ES-I3 (cell line): ENCODE measurements around the gene IL1RAPL1.

Experiments used
- H3K36me3 ChIP-seq: 2 replicates; pipeline ENCODE4 v1.6.1; 2013; ENCODE audit warnings: mild to moderate bottlenecking, low read length, control low read depth, moderate library complexity; ENCODE audit not compliant: insufficient read depth
- H3K4me1 ChIP-seq: 2 replicates; pipeline ENCODE4 v1.6.1; 2013; ENCODE audit warnings: mild to moderate bottlenecking, control low read depth, low read length; ENCODE audit not compliant: insufficient read depth
- H3K9ac ChIP-seq: 2 replicates; pipeline ENCODE4 v1.6.1; 2013; ENCODE audit warnings: low read depth, mild to moderate bottlenecking, low read length, moderate library complexity
- H3K9me3 ChIP-seq: 2 replicates; pipeline ENCODE4 v1.6.1; 2013; ENCODE audit warnings: mild to moderate bottlenecking, low read length, moderate library complexity; ENCODE audit not compliant: control insufficient read depth, insufficient read depth

The IL1RAPL1 gene

DNA sequence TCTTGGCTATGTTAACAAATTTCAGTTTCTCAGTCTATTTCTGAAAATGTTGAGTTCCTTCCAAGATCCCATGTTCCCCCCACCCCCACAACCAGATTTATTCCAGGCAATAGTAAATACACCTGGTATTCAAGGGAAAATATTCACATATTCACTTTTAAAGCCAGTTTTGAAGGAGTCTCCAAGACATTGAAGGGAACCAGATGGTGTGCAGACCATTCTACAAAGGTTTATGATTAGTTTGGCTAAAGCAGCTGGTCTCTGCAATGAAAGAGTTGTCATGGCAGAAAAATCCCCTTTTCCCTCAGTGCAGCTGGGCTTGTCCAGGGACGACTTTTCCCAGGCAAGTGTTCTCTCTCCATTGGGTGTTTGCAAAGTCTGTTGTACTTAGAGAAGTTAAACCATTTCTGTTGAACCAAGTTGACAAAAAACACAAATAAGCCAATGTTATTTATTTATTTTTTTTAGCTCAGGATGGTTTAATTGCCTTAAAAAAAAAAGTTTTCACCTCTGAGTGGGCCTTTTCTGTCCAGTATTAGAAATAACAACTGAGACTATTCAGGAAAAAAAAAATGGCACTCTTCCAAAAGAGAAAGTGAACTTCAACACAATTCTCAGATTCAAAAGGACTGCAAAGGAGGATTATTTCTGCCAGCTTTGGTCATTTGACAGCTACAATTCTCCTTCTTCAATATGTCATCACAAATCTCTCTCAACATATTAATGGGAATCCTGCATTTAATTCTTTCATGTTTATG is 410.6 kb downstream of the IL1RAPL1 start:
- Histone ChIP-seq H3K9ac (no peak overlapping the region), H3K4me1 (peaks cover 5% of the 10 kb centered on the region; the same call in 1 of the 2 replicates), H3K9me3 (no peaks in the 10 kb centered on the region), H3K36me3 (no peaks in the 10 kb centered on the region)

DNA sequence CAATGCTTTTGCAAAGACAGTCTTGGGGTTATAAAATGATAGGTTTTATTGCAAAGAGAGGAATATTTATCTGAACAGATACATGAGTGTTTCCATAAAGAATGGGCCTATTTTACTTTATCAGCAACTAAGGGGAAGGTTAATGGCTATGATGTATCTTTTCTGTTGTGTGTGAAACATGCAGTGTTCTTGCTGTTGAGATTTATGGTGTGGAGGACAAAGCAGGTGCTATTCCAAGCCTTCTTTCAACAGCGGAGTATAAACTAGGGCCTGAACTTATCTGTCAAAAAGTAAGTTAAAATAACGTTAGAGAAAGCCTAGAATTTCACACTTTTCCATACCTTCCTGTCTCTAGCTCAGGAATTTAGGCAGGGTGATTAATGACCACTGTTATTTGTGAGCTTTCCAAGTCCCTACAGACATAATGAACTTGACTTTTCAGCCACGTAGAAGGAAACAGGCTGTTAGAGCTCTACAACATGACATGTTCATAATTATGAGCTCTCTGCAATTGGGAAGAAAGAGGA is 411.4 kb downstream of the IL1RAPL1 start:
- no peaks in the 10 kb centered on the region for H3K9me3 ChIP-seq
- H3K4me1 ChIP-seq, result peaks cover 5% of the 10 kb centered on the region; the same call in 1 of the 2 replicates
- no peak overlapping the region for H3K9ac ChIP-seq
- no peaks in the 10 kb centered on the region for H3K36me3 ChIP-seq

DNA sequence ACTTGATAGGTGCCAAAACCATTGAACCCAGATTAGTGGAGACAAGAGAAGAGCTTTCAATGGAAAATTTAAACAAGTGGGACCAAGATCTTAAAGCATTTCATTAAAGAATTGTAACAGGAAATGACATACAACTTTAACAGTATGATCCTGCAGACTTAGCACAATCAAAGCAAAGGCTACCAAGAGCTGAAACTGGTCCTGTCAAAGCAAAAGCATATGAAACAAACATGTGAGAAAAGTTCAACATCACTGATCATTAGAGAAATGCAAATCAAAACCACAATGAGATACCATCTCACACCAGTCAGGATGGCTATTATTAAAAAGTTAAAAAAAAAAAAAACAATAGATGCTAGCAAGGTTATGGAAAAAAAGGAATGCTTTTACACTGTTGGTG is 425.6 kb downstream of the IL1RAPL1 start:
- Histone ChIP-seq H3K4me1 (no peaks in the 10 kb centered on the region), H3K36me3 (no peaks in the 10 kb centered on the region), H3K9me3 (no peaks in the 10 kb centered on the region; the same call in 1 of the 2 replicates), H3K9ac (no peak overlapping the region)

DNA sequence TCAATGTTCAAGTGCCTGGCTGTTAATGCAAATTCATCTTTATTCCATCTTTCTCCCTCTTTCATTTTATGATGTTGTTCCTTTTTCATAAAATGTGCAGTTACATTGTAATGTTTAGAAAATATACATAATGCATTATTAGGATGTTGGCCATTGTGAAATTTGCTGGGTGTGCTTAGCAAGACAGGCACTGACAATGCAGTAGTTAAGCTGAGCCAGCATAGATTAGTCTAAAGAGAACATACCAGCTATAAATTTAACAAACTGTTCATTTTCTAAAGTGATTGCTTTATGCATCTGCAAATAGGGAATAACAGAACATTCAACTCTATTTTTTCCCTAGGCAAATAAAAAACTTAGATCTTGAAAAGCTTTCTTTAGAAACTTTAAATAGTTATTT is 436.0 kb downstream of the IL1RAPL1 start:
- H3K36me3 ChIP-seq, result no peaks in the 10 kb centered on the region
- H3K9me3 ChIP-seq, result no peaks in the 10 kb centered on the region

DNA sequence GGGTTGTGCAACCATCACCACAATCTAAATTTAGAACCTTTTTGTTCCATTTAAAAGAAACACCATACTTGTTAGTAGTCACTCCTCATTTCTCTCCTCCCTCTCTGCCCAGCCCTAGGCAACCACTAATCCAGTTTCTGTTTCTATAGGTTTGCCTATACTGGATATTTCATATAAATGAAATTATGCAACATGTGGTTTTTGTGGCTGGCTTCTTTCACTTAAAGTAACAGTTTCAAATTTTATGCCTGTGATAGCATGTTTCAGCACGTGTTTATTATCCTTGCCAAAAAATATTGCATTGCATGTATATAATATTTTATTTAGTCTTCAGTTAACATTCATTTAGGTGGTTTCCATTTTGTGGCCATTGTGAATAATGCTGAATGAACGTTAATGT is 437.6 kb downstream of the IL1RAPL1 start:
- no peak overlapping the region for H3K9ac ChIP-seq
- no peaks in the 10 kb centered on the region for H3K36me3 ChIP-seq
- H3K9me3 ChIP-seq, result 0 out of 2 replicates have a peak, but pooled peaks cover 3% of the 10 kb centered on the region
- H3K4me1 ChIP-seq, result no peaks in the 10 kb centered on the region

More for the DNA sequence above, 436.0 kb downstream of the IL1RAPL1 start:
- Histone ChIP-seq H3K9ac (no peak overlapping the region), H3K4me1 (no peaks in the 10 kb centered on the region)

DNA sequence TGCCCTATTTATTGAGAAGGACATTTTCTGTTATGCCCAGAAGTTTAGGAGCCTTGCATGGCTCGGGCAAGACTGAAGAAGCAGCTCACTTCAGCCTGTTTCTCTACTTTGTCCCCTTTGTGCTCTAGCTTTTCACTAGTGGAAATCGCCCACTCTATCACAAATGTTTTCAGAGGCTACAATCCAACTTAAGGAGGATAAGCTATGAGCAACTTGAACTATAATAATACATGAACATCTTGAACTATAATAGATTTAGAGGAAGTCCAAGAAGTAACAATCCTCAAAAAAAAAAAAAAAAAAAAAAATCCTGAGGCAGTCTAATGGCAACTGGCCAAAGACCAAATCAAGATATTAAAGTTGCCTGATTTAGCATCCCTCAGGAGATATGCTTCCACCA is 452.3 kb downstream of the IL1RAPL1 start:
- no peak overlapping the region for H3K9ac ChIP-seq

DNA sequence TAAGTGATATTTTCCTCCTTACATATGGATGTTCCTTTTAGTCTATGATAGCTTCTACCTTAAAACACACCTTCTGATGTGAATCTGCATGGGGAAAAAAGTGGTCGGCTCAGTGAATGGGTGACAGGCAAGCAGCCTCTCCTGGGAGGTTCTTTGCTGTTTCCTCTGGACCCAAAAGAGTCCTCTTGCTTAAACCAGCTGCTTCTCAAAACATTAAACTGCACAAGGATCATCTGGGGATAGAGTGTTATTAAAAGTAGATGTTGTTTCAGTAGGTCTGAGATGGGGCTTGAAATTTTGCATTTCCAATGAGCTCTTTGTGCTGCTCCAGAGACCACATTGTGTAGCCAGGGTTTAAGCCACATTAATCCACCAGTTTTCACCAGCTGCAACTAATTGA is 452.9 kb downstream of the IL1RAPL1 start:
- Histone ChIP-seq H3K36me3 (no peaks in the 10 kb centered on the region; the same call in 1 of the 2 replicates), H3K9ac (no peak overlapping the region), H3K9me3 (no peaks in the 10 kb centered on the region)

More for the DNA sequence above, 452.3 kb downstream of the IL1RAPL1 start:
- no peaks in the 10 kb centered on the region for H3K9me3 ChIP-seq
- no peaks in the 10 kb centered on the region for H3K4me1 ChIP-seq
- H3K36me3 ChIP-seq, result no peaks in the 10 kb centered on the region; the same call in 1 of the 2 replicates

DNA sequence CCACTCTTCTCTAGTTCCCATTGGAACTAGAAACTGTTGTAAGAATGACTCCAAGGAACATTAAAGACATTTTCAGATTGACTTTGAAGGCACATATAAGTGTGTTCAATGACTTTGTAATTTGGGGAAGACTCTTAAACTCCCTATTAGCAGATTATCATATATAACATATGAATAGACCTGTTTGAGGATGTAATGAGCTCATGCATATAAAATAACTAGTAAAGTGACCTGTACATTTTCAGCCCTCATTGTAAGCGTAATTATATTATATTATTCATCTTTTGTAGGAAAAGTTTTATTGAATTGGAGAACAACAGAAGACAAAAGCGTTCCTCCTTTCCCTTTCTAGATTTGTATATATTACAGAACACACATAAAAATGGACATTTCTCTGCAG is 455.1 kb downstream of the IL1RAPL1 start:
- H3K4me1 ChIP-seq, result no peaks in the 10 kb centered on the region
- H3K9me3 ChIP-seq, result no peaks in the 10 kb centered on the region
- H3K9ac ChIP-seq, result no peak overlapping the region
- H3K36me3 ChIP-seq, result no peaks in the 10 kb centered on the region; the same call in 1 of the 2 replicates

More for the DNA sequence above, 452.9 kb downstream of the IL1RAPL1 start:
- no peaks in the 10 kb centered on the region for H3K4me1 ChIP-seq

DNA sequence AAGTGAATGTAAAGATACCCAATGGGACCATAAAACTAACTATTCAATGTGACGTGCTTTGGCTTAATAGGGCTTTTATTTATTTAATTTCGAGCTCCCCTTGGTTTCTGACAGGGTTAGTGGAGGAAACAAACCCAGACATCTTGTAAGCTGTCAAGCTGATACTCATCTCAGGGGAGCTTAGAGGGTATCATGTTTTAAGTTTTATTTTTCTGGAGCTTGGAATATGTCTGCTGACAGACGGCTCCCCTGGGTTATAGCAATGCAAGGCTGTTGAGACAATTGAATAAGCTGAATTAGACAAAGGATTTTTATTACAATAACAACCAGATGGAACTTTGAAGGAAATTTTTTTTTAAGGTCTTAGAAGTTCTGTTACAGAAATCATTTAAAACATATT is 456.5 kb downstream of the IL1RAPL1 start:
- H3K9ac ChIP-seq, result no peak overlapping the region
- no peaks in the 10 kb centered on the region for H3K9me3 ChIP-seq
- no peaks in the 10 kb centered on the region; the same call in 1 of the 2 replicates for H3K36me3 ChIP-seq
- no peaks in the 10 kb centered on the region for H3K4me1 ChIP-seq

DNA sequence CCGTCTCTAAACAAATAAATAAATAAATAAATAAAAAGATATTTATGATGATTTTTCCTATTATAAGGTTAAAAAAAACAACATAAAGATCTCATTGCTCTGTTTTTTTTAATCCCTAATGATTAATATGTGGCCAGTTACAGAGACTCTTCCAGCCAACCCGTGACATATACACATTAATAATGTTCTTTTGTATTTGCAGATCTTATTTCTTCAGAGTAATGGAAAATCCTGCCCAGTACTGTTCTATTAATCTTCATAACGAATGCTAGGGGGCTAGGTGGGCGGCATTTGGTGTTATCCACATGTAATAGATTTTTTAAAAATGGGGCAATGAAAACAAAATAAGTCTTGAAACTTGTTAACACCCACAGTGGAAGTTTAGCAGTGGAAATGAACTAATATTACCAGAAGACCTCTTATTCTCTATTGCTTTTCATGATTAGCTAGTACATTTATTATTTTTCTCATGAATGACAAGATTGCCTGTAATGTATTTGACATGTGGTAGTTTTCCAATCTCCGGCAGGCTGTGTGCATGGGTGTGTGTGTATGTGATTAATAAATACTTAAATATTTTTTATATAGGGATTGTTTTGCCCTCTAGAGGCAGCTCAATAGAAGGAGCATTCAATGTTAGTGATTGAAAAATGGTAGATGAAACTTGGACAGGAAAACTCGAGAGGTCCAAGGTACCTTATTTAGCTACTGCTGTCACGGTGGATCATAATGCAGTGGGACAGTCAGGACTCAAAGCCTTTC is 457.4 kb downstream of the IL1RAPL1 start:
- H3K4me1 ChIP-seq, result no peaks in the 10 kb centered on the region
- no peaks in the 10 kb centered on the region for H3K9me3 ChIP-seq
- no peaks in the 10 kb centered on the region for H3K36me3 ChIP-seq
- H3K9ac ChIP-seq, result no peak overlapping the region

DNA sequence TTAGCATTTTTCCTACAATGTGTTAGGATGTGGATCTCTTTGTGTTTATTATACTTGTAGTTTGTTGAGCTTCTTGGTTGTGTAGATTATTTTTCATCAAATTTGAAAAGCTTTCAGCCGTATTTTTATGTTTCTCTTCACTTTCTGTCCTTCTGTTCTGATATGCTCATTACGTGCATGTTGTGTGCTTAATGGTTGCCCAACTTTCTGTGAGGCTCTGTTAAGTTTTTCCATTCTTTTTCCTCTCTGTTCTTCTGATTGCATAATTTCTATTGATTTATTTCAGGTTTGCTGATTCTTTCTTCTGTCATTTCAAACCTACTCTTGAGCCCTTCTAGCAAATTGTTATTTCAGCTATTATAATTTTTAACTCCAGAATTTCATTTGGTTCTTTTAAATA is 478.2 kb downstream of the IL1RAPL1 start:
- Histone ChIP-seq H3K4me1 (peaks cover 16% of the 10 kb centered on the region), H3K36me3 (no peaks in the 10 kb centered on the region), H3K9ac (no peak overlapping the region), H3K9me3 (no peaks in the 10 kb centered on the region)

DNA sequence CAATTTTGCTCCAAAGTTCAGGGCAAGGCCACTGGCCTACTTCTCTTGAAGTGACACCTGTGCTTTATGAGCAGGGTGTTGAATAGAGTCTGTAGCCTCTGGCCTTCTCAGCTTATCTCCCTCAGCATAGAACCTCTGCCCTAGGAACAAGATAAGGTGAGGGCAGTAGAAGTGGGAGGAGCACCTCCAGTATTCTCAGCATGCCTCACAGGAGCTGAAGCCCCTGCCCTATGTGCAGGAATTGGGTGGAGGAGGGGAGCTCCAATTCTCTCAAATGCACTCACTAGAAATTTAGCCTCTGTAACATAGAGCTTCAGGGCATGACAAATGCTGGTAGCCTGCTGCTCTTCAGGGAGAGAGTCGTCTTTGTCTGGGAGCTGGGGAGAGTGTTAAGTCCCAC is 479.3 kb downstream of the IL1RAPL1 start:
- H3K4me1 ChIP-seq, result peaks cover 16% of the 10 kb centered on the region
- no peaks in the 10 kb centered on the region for H3K9me3 ChIP-seq
- no peak overlapping the region for H3K9ac ChIP-seq
- no peaks in the 10 kb centered on the region for H3K36me3 ChIP-seq

DNA sequence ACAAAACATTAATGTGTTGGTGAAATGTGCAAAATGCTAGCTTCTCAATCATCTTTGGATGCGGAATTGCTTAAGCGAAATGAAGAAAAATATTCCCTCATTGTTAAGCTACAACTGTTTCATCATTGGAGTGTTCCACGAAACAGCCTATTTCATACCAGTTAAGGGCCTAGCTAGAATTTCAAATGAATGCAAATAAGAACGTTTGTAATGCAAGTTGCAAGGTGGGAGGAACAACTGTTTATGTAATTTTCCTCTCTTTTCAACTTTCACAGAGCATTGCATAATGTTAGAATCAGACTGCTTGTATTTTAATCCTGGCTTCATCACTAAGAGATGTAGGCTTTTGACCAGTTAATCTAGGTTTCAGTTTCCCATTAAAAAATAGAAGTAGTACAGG is 480.1 kb downstream of the IL1RAPL1 start:
- Histone ChIP-seq H3K36me3 (no peaks in the 10 kb centered on the region), H3K9ac (no peak overlapping the region), H3K9me3 (no peaks in the 10 kb centered on the region), H3K4me1 (peaks cover 16% of the 10 kb centered on the region)

DNA sequence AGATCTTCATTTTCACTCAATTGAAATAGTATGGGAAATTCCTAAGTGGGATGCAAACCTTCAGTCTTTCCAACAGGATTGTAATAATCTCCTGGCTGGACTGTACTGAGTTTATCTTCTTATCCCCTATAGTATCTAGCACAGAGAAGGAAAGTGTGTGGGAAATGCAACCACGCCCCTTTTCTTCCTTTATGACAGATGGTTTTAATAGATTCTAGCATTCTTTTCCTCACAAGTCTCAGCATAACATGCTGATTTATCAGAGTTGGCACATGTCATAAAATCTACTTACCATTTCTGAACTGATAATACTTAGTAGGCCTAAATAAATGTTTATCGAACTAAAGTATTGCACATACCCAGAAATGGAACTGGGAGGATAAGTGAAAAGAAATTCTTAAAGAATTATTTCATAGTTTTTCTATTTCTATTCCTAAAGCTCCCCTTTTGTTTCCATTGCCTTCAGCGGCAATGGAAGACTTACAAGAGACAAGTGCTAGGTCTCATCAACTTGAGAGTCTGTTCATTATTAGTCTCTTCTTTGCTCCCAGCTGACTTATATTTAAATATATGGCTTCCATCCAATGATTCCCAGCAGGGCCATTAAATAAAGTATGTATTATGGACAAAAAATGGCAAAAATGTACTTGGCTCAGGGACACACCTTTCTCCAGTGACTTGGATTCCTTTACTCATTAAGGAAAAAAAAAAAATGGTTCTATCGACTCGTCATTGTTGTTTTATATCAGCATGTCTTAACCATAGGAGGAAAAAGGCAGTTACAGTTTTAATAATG is 484.5 kb downstream of the IL1RAPL1 start:
- Histone ChIP-seq H3K9me3 (no peaks in the 10 kb centered on the region), H3K36me3 (no peaks in the 10 kb centered on the region), H3K9ac (no peak overlapping the region), H3K4me1 (peaks cover 13% of the 10 kb centered on the region)
